Stomach smooth muscle (tissue), 2 donors: ENCODE results near the gene CSNK2B.

Experiments used
- H3K27ac ChIP-seq: one replicate; pipeline ENCODE4 v1.7.0; 2013; ENCODE audit warnings: mild to moderate bottlenecking, low read length, inconsistent platforms
- H3K27me3 ChIP-seq, 2 donors: one replicate each; pipeline ENCODE4 v1.7.0; 2013; ENCODE audit warnings: low read length in 2 of 2; ENCODE audit not compliant: insufficient read depth in 2 of 2, control insufficient read depth in 1 of 2
- H3K36me3 ChIP-seq, 2 donors: one replicate each; pipeline ENCODE4 v1.7.0; 2013; ENCODE audit warnings: low read length in 2 of 2; ENCODE audit not compliant: control insufficient read depth in 2 of 2, insufficient read depth in 2 of 2
- H3K4me1 ChIP-seq: one replicate; pipeline ENCODE4 v1.7.0; 2013; ENCODE audit warnings: low read length; ENCODE audit not compliant: control insufficient read depth, insufficient read depth
- H3K4me3 ChIP-seq, 2 donors: one replicate each; pipeline ENCODE4 v1.7.0; 2013; ENCODE audit warnings: low read length in 2 of 2
- H3K9ac ChIP-seq, 2 donors: one replicate each; pipeline ENCODE4 v1.7.0; 2013; ENCODE audit warnings: low read length in 2 of 2, mild to moderate bottlenecking in 1 of 2
- H3K9me3 ChIP-seq, 2 donors: one replicate each; pipeline ENCODE4 v1.7.0; 2013; ENCODE audit warnings: low read length in 2 of 2; ENCODE audit not compliant: control insufficient read depth in 2 of 2
- donor health status: healthy.
- donor health status: Pancreatic carcinoma.

Gene CSNK2B

DNA sequence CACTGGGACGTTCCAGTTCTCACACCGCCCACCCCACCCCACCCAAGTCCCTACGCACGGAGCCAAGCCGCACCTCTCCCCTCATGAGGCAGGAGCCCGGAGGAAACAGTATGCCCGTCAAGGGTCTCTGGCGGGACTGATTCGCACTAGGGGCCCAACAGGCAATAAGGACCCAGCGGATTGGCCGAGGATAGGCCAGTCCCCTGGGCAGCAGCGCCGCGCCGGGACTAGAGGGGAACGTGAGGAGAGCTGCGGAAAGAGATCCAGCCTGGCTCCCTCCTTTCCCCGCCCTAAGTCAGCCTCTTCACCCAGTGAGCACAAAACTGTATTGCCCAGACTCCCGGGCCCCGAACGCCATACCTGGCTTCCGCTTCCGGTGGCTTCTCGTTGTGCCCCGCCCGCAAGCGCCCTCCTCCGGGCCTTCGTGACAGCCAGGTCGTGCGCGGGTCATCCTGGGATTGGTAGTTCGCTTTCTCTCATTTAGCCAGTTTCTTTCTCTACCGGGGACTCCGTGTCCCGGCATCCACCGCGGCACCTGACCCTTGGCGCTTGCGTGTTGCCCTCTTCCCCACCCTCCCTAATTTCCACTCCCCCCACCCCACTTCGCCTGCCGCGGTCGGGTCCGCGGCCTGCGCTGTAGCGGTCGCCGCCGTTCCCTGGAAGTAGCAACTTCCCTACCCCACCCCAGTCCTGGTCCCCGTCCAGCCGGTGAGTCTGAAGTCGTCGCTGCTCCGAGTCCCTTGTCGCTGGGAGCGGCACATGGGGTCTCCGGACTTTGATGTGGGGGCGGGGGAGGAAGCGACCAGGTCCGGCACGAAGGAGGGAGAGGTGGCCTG, at the start of gene CSNK2B:
Gene CSNK2B, plus strand, starts transcription at position 580 of the 836 bp plus-strand sequence. CDS start 752 bp downstream, outside the sequence.
- H3K36me3 ChIP-seq, result peaks cover 28 to 42% of the 10 kb centered on the region in 2 donors

DNA sequence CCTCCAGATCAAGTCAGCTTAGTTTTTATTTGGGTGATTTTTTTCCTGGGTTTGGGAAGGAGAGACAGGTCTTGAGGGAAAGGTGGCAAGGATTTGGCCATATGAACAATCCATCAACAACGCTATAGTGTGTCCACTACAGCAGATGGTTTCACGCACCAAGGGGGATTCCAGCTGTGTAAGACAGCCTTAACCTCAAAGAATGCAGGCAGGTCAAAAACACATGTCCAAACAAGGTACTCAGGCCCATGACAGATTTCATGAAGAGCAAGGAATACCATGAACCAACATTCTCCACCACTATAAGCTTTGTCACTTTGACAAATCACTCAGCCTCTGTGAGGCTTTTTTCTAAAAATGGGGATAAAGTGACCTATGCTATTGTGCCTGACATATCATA, 48.9 kb upstream of the CSNK2B start:
- H3K27me3 ChIP-seq, result no peaks in the 10 kb centered on the region
- H3K9me3 ChIP-seq, result no peaks in the 10 kb centered on the region
- H3K4me3 ChIP-seq, result no peak overlapping the region
- no peaks in the 10 kb centered on the region for H3K36me3 ChIP-seq
- no peak overlapping the region for H3K9ac ChIP-seq
- H3K4me1 ChIP-seq, result peaks cover 9% of the 10 kb centered on the region
- no peak overlapping the region for H3K27ac ChIP-seq

More for the DNA sequence above, at the start of gene CSNK2B:
- Histone ChIP-seq H3K27ac (peak within 1 kb of the TSS; percentile 97), H3K4me1 (peaks cover 46% of the 10 kb centered on the region), H3K4me3 (peak within 1 kb of the TSS; percentile 93 to 95), H3K9me3 (no peaks in the 10 kb centered on the region), H3K27me3 (no peaks in the 10 kb centered on the region), H3K9ac (peak within 1 kb of the TSS; percentile 94 to 95)

DNA sequence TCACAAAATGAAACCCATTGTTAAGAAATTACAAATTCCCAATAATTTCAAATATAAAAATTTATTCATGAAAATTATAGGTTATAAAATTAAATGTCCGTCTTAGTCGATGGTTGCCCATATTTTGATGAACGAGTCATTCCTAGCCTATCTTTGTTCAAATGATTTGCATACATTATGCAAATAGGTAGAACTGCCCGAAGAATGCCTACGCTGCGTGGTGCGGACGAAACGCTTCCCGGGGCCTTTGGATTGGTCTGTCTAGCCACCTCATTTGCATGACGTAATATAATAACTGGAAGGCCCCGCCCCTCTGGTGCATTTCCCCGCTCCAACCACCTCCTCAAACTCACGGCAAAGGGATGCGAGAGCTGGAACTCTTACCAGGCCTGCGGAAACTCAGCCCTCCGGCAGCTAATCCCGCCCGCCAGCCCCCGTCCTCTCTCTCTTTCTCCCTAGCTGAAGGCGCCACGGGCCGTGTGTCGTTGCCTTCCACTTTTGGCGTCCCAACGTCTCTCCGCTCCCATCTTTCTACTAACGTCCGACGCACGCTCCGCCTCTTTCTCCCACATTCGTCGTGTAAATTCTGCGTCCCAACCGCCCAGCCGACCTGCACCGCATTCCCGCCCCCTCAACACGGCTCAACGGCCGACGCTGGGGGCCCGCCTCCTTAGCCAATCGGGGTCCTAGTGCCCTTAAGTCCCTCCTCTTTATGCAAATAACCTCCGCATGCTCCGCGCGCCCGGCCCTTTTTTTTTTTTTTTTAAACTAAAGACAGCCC, 45.9 kb upstream of the CSNK2B start:
- Histone ChIP-seq H3K27ac (peak overlapping the region; percentile 97), H3K4me1 (peaks cover 15% of the 10 kb centered on the region), H3K9me3 (no peaks in the 10 kb centered on the region)

DNA sequence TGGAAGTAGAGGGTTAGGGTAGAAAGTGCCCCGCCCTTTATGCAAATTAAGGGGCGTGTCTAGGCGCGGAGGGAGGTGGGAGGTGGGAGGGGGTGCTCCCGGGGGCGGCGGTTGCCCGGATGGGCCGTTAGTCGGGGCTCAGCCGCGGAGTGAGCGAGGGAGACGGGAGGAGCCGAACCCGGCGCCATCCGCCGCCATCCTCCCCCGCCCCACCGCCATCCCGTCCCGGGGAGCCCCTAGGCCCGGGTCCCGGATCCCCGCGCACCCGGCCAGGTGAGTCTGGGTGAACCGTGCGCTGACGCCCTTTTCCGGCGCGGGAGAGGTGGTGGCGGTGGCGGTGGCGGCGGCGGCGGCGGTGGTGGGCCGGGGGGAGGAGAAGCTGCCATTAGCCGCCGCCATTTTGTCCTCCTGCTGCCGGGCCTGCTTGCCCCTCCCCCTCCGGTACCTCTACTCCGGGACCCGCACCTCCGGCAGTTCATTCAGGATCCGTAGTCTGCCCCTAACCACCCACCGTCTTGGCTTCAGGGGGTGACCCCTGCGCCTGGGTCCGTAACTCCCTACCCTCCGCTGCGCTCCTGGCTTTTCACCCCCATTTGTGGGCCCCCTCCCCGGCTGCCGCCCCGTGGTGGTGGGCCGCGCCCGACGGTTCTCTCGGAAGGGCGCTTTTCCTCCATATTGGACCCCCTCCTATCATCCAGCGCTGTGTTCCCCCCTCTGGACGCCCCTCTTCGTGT, 45.1 kb upstream of the CSNK2B start, which contains the start of gene PRRC2A:
Gene PRRC2A, plus strand, starts transcription at position 130 of the 734 bp plus-strand sequence. CDS start 2,075 bp downstream, outside the sequence.
- peak within 1 kb of the TSS; percentile 89 to 91 for H3K4me3 ChIP-seq
- peak within 1 kb of the TSS; percentile 96 to 100 for H3K9ac ChIP-seq
- H3K9me3 ChIP-seq, result no peaks in the 10 kb centered on the region
- H3K4me1 ChIP-seq, result peaks cover 15% of the 10 kb centered on the region
- peaks cover 25 to 30% of the 10 kb centered on the region in 2 donors for H3K36me3 ChIP-seq
- H3K27ac ChIP-seq, result peak within 1 kb of the TSS; percentile 97
- H3K27me3 ChIP-seq, result no peaks in the 10 kb centered on the region

More for the DNA sequence above, 45.9 kb upstream of the CSNK2B start:
- H3K9ac ChIP-seq, result peak overlapping the region; percentile 77 to 96
- H3K4me3 ChIP-seq, result peak overlapping the region; percentile 68 to 83
- H3K27me3 ChIP-seq, result no peaks in the 10 kb centered on the region
- peaks cover 18 to 22% of the 10 kb centered on the region in 2 donors for H3K36me3 ChIP-seq

DNA sequence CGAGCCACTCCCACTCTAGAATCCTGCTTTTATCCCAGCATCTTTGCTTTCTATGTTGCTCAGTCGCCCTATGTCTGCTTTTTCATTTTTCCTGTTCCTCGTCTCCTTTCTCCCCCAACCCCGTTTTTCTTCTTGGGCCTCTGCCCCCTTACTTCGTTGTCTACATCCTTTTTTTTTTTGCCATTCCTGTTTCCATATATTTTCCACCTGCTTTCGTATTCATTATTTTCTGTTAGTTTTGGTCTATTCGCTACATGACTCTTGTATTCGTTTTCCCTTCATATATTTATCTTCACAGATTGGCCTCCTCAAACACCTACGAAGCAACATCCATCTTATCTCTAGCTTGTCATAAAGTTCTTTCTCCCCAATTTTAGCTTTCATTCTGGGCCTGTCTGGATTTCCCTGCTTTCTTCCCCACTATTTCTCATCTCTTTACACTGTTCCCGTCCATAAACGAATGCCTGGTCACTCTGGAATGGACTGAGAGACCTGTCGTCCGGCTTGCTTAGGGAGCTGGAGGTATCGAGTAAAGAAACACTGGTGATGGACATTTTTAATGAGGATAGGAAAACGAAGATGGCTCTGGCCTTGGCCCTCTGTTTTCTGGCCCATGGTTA, 44.5 kb upstream of the CSNK2B start:
- Histone ChIP-seq H3K4me3 (peak overlapping the region; percentile 89 to 91), H3K9me3 (no peaks in the 10 kb centered on the region), H3K9ac (peak overlapping the region; percentile 96 to 100)

DNA sequence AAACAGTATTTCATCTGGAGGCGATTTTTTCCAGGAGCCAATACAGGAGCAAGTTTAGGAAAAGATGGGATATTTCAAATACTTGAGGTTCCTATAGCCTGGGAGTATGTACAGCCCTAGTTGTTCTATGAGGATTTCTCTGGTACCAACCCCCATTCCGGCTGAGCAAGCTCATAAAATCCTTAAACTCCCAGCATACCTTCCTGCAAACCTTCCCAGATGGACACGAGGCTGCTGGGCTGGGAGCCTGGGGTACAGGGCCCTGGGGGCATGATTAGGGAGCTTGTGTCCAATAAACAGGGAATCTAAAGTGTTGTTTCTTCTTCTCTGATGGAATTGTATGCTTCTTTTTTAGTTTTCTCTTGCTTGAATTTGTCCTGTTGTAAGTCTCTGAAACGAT, 43.9 kb upstream of the CSNK2B start:
- Histone ChIP-seq H3K4me1 (peaks cover 15% of the 10 kb centered on the region), H3K4me3 (peak overlapping the region; percentile 89 to 91), H3K9ac (peak overlapping the region; percentile 96 to 100), H3K36me3 (peaks cover 37 to 42% of the 10 kb centered on the region in 2 donors), H3K9me3 (no peaks in the 10 kb centered on the region), H3K27ac (peak overlapping the region; percentile 97), H3K27me3 (no peaks in the 10 kb centered on the region)

More for the DNA sequence above, 44.5 kb upstream of the CSNK2B start:
- Histone ChIP-seq H3K27ac (peak overlapping the region; percentile 97), H3K36me3 (peaks cover 32 to 36% of the 10 kb centered on the region in 2 donors), H3K27me3 (no peaks in the 10 kb centered on the region), H3K4me1 (peaks cover 15% of the 10 kb centered on the region)

DNA sequence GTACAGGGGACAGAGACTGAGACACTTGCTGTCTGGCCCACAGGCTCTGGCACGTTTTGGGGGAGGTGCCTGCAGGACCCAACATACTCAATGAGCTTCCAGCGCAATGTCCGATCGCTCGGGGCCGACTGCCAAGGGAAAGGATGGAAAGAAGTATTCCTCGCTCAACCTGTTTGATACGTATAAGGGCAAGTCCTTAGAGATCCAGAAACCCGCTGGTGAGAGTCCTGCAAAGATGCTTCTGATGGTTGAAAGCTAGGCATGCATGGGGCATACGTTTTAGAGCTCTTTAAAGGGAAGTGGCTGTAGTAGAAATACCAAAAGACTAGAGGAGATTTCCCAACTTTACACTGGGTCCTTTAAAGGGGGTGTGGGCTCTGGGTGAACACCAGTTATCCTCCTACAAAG, 43.2 kb upstream of the CSNK2B start:
- Histone ChIP-seq H3K36me3 (peaks cover 42 to 49% of the 10 kb centered on the region in 2 donors), H3K9me3 (no peaks in the 10 kb centered on the region), H3K4me1 (peaks cover 15% of the 10 kb centered on the region), H3K27ac (no peak overlapping the region), H3K27me3 (no peaks in the 10 kb centered on the region), H3K4me3 (peak overlapping the region; percentile 89 to 91), H3K9ac (peak overlapping the region in 1 of 2 donors; percentile 100)

DNA sequence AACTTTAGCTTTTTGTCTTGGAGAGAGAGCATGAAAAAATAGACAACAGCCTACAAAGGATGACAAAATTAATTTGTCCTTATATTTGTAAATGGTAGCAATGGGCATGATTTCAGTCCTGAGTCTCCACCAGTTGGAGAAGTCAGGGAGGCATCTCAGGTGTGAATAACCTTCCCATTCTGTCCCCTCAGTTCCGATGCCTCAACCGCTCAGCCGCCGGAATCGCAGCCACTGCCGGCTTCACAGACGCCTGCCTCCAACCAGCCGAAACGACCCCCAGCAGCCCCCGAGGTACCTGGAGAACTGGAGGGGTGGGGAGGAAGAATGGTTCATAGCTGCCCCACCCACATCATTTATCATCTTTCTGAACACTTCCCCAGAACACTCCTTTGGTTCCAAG, 41.8 kb upstream of the CSNK2B start:
- H3K4me3 ChIP-seq, result no peak overlapping the region
- H3K9me3 ChIP-seq, result no peaks in the 10 kb centered on the region
- no peak overlapping the region for H3K27ac ChIP-seq
- no peak overlapping the region for H3K9ac ChIP-seq
- no peaks in the 10 kb centered on the region for H3K27me3 ChIP-seq
- peaks cover 55 to 60% of the 10 kb centered on the region in 2 donors for H3K36me3 ChIP-seq
- H3K4me1 ChIP-seq, result peaks cover 15% of the 10 kb centered on the region

DNA sequence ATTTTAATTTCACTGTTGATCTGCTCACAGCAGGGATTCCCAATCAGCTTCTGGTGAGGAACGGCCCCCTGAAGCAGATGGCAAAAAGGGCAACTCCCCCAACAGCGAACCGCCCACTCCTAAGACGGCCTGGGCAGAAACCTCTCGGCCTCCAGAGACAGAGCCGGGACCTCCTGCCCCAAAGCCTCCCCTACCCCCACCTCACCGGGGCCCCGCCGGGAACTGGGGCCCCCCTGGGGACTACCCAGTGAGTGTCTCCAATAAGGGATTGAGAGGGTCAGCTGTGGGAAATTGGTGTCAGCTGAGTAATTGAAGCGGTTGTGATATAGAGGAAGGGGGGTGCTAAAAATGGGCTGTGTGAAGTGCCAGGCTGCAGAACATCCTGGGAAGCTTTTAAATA, 38.9 kb upstream of the CSNK2B start:
- no peak overlapping the region for H3K4me3 ChIP-seq
- H3K4me1 ChIP-seq, result peaks cover 6% of the 10 kb centered on the region
- H3K36me3 ChIP-seq, result peaks cover 73 to 78% of the 10 kb centered on the region in 2 donors
- no peak overlapping the region for H3K9ac ChIP-seq
- no peak overlapping the region for H3K27ac ChIP-seq
- H3K27me3 ChIP-seq, result no peaks in the 10 kb centered on the region
- H3K9me3 ChIP-seq, result no peaks in the 10 kb centered on the region
